MG63 (cell line): Measurements from ENCODE around the gene MAPK11. TPM values are rescaled to one million over a fixed set of nuclear protein-coding genes. Genes with fewer than 3 reads are reported as not detected.

Source experiments
- DNase-seq: peaks from one replicate; pipeline ENCODE4 v3.0.0-alpha.2; 2020
- H3K27me3 ChIP-seq: fragments of 250-450 bp; sonication (Bioruptor Pico); 2 replicates; pipeline ENCODE4 v1.5.1; 2020; ENCODE audit warnings: mild to moderate bottlenecking, moderate library complexity
- H3K36me3 ChIP-seq: fragments of 250-450 bp; sonication (Bioruptor Pico); 2 replicates; pipeline ENCODE4 v1.5.1; 2020; ENCODE audit warnings: mild to moderate bottlenecking, moderate library complexity
- H3K4me3 ChIP-seq: fragments of 250-450 bp; sonication (Bioruptor Pico); 2 replicates; pipeline ENCODE4 v1.5.1; 2020; ENCODE audit warnings: mild to moderate bottlenecking, moderate library complexity
- H3K9me3 ChIP-seq: fragments of 250-450 bp; sonication (Bioruptor Pico); 2 replicates; pipeline ENCODE4 v1.5.1; 2020; ENCODE audit warnings: mild to moderate bottlenecking, moderate library complexity
- total RNA-seq: library from RNA; depleted of rRNA; stranded (reverse); fragments of >200 nt; shearing (Covaris generic); gene quantifications from 2 replicates; pipeline ENCODE4 v1.2.3, GENCODE V29; 2014; ENCODE audit warnings: low replicate concordance

Gene MAPK11
- total RNA-seq, 1 experiment from 2014 or later: 27.8 TPM

DNA sequence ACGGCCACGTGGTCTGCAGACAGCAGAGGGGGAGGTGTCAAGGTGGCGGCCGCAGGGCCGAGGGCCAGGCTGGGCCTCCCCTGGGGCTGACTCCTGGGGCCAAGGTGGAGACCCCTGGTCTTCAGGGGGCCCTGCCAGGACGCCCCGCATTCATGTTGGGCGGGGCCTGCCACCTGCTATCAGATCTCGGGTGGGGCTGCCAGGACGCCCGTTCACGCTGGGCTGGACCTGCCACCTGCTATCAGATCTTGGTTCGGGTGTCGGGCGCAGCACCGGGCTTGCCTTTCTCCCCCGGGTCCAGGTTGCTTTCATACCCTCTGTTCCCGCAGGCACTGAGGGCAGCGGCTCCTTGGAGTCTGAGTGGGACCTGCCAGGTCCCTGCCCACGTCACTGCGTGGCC, 16.1 kb upstream of the MAPK11 start:
- Histone ChIP-seq H3K27me3 (no peaks in the 10 kb centered on the region), H3K4me3 (no peak overlapping the region), H3K36me3 (peaks cover 56% of the 10 kb centered on the region), H3K9me3 (no peaks in the 10 kb centered on the region)
- no peak for DNase-seq

DNA sequence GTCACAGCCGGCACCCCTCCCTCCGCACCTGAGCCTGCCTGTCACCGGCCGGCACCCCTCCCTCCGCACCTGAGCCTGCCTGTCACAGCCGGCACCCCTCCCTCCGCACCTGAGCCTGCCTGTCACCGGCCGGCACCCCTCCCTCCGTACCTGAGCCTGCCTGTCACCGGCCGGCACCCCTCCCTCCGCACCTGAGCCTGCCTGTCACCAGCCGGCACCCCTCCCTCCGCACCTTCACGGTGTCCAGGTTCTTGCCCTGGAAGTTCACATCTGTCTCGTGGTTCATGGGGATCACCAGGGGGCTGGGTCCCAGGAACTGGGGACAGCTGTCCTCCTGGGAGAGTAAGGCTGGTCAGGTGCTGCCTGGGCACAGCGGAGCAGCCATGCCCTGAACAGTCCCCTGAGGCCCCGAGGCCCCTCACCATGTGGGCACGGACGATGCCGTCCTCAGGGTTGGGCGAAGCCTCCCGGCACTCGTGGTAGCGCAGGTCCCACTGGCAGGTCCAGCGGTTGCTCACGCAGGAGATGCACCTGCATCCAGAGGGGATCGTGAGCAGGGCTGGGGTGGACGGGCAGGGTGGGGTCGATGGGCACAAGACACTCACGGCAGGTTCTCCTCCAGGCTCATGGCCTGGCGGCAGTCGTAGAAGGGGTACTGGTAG, 15.5 kb upstream of the MAPK11 start:
- peaks cover 59% of the 10 kb centered on the region for H3K36me3 ChIP-seq
- DNase-seq: no peak

GRCh38 chr22:50284479-50284878, 14.3 kb upstream of the MAPK11 start:
- Histone ChIP-seq H3K27me3 (no peaks in the 10 kb centered on the region), H3K9me3 (no peaks in the 10 kb centered on the region), H3K36me3 (peaks cover 56% of the 10 kb centered on the region), H3K4me3 (no peak overlapping the region)
- DNase-seq: no peak

More for the DNA sequence above, 15.5 kb upstream of the MAPK11 start:
- Histone ChIP-seq H3K4me3 (no peak overlapping the region), H3K9me3 (no peaks in the 10 kb centered on the region), H3K27me3 (no peaks in the 10 kb centered on the region)

GRCh38 chr22:50283821-50284220, 13.6 kb upstream of the MAPK11 start:
- H3K27me3 ChIP-seq: no peaks in the 10 kb centered on the region
- H3K36me3 ChIP-seq: peaks cover 54% of the 10 kb centered on the region
- no peak overlapping the region for H3K4me3 ChIP-seq
- no peak for DNase-seq
- no peaks in the 10 kb centered on the region for H3K9me3 ChIP-seq

DNA sequence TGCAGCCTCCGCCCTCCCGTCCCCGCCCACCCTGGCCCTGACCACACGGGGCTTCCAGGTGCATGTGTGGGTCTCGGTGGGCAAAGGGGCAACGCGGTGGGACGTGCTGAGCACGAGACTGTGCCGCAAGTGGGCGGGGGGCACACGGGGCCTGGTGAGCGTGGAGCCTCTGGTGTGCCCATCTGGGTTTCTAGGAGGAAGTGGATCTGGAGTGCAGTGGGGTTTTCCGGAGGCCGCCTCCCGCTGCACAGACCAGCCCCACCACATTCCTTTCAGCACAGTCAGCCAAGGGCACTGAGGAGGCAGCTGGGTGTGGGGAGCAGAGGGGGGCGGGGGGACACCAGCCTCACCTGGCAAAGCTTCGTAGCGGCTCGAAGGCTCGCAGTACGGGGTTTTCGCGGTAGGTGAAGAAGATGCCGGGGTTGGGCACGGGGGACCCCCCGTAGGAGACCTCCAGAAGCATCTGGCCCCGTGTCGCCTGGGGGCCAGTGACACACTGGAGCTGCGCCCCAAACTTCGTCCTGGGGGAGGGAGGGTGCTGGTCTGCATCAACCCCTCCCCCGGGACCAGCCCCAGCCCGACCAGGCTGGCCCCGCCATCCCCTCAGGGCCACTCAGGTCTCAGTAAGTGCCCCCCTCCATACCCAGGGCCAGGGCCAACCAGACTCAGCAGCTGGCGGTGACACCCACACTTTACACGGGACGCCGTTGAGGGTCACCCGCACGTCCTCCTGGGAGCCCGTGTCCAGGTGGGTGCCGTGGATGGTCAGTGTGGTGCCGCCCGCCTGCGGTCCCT, 12.4 kb upstream of the MAPK11 start:
- peak; percentile 64 for DNase-seq
- H3K4me3 ChIP-seq: no peak overlapping the region
- no peaks in the 10 kb centered on the region for H3K9me3 ChIP-seq
- no peaks in the 10 kb centered on the region for H3K27me3 ChIP-seq
- H3K36me3 ChIP-seq: peaks cover 49% of the 10 kb centered on the region

- DNase-seq: no peak
- H3K27me3 ChIP-seq: no peaks in the 10 kb centered on the region
- H3K4me3 ChIP-seq: no peak overlapping the region
- H3K36me3 ChIP-seq: peaks cover 44% of the 10 kb centered on the region
- no peaks in the 10 kb centered on the region for H3K9me3 ChIP-seq
Measured at GRCh38 chr22:50281957-50282356, 11.8 kb upstream of the MAPK11 start.

DNA sequence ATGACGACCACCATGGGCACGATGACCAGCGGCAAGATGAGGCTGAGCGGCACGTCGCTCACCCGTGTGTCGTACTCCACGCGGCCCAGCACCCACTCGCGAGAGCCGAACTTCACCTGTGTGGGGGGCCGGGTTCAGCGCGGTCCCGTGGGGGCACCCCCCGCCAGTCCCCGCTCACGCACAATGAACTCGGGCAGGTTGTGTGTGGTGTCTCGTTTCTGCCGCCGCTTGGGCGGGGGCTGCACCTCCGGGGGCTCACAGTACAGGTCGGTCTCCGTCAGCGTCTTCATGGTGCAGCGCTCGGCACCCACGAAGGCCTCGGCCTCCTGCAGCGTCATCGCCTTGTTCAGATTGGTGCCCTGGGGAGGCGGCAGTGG, 11.2 kb upstream of the MAPK11 start:
- Histone ChIP-seq H3K4me3 (no peak overlapping the region), H3K9me3 (no peaks in the 10 kb centered on the region), H3K36me3 (peaks cover 44% of the 10 kb centered on the region), H3K27me3 (no peaks in the 10 kb centered on the region)
- DNase-seq: no peak

DNA sequence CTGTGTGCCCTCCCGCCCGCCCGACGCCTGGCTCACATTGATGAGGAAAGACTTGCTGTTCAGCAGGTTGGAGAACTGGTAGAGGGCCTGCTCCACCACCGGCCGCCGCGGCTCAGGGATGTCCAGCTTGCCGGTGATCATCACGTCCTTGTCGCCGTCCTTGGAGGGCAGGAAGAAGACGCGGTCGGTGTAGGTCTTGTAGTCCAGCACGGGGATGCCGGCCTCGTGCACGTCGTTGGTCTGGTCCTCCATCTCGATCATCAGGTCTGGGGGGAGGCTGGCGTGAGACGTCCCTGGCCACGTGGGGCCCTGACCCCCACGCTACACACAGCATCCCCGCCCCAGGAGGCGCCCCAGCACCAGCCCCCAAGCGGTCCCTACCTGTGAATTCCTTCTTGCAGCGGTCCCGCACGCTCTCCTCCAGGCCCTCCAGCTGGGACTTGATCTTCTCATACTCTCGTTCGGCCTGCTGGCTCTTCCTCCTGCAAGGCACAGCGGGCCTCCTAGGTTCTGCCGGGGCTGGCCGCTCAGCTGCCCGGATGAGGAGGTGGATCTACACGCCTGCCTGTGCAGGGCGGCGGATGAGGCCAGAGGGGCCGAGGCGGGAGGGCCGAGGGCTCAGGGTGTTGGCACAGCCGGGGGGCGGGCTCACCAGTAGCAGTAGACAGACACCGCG, 10.7 kb upstream of the MAPK11 start:
- Histone ChIP-seq H3K36me3 (peaks cover 46% of the 10 kb centered on the region), H3K9me3 (no peaks in the 10 kb centered on the region), H3K4me3 (no peak overlapping the region), H3K27me3 (no peaks in the 10 kb centered on the region)
- no peak for DNase-seq

- no peak for DNase-seq
- Histone ChIP-seq H3K36me3 (peaks cover 52% of the 10 kb centered on the region), H3K9me3 (no peaks in the 10 kb centered on the region), H3K4me3 (no peak overlapping the region), H3K27me3 (no peaks in the 10 kb centered on the region)
Measured at GRCh38 chr22:50280022-50280707, 10.0 kb upstream of the MAPK11 start.

DNA sequence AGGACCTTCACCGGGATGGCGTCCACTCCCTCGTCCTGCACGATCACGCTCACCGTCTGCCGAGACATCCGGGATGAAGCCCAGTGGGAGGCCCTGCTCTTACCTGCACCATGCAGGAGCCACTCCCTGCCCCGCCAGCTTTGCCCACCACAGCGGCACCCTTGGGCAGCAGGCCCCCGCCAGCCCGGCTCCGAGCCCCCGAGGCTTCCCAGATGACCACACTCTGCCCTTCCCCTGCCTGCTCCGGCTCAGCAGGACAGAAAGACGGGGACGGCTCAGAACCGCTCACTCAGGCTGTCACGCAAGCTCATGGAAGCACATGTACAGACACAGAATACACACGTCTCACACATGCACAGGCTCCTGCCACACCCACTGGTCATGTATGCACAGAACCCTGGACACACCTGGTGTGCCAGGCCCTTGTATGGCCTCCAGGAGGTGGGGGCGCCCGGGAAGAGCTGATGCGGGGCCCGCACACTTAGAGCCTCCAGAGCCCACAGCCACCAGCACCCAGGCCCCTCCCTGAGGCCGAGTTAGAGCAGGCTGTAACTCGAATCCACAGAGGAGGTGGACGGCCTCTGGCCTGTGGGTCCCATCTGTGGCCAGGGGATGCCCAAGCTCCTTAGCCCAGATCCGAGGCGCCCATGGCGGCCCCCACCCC, 8.9 kb upstream of the MAPK11 start:
- DNase-seq: no peak
- H3K36me3 ChIP-seq: peaks cover 56% of the 10 kb centered on the region
- no peak overlapping the region for H3K4me3 ChIP-seq
- H3K27me3 ChIP-seq: no peaks in the 10 kb centered on the region
- H3K9me3 ChIP-seq: no peaks in the 10 kb centered on the region

DNA sequence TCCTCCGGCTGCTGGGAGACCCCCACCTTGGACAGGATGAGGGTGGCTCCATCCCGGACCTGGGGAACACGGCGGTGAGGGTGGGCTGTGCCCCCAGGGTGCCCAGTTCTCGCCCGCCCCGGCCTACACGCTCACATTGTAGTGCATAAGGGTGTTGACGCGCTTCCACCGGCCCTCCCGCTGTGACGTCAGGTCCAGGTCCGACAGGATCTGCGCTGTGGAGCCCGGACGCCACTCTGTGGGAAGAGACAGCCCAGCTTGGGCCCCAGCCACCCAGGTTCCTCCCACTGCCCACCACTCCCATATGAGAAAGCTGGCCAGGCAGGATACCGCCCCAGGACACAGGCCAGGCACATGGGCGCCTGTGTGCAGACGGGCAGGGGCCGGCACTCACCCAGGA, 8.3 kb upstream of the MAPK11 start:
- H3K36me3 ChIP-seq: peaks cover 59% of the 10 kb centered on the region
- H3K9me3 ChIP-seq: no peaks in the 10 kb centered on the region

DNA sequence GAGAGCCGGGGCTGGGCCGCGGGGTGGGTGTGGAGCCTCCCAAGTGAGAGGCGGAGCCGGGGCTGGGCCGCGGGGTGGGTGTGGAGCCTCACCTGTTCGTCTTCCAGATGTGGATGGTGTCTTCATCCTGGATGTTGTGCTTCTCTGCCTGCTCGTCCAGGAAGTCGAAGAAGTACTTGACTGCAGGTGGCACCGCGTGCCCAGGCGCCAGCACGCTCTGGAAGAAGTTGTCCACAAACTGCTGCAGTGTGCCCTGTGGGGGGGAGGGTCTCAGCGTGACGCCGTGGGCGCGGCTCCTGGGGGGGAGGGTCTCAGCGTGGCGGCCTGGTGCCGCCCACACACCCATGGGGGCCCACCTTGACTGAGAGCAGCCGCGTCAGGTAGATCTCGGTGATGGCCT, 7.6 kb upstream of the MAPK11 start:
- no peaks in the 10 kb centered on the region for H3K27me3 ChIP-seq
- no peak for DNase-seq
- H3K4me3 ChIP-seq: no peak overlapping the region
- no peaks in the 10 kb centered on the region for H3K9me3 ChIP-seq
- H3K36me3 ChIP-seq: peaks cover 55% of the 10 kb centered on the region

More for the DNA sequence above, 8.3 kb upstream of the MAPK11 start:
- DNase-seq: no peak
- Histone ChIP-seq H3K4me3 (no peak overlapping the region), H3K27me3 (no peaks in the 10 kb centered on the region)

- H3K4me3 ChIP-seq: no peak overlapping the region
- no peaks in the 10 kb centered on the region for H3K9me3 ChIP-seq
- peaks cover 39% of the 10 kb centered on the region for H3K36me3 ChIP-seq
- H3K27me3 ChIP-seq: no peaks in the 10 kb centered on the region
- peak; percentile 28 for DNase-seq
Measured at GRCh38 chr22:50276143-50276542, 6.0 kb upstream of the MAPK11 start.

DNA sequence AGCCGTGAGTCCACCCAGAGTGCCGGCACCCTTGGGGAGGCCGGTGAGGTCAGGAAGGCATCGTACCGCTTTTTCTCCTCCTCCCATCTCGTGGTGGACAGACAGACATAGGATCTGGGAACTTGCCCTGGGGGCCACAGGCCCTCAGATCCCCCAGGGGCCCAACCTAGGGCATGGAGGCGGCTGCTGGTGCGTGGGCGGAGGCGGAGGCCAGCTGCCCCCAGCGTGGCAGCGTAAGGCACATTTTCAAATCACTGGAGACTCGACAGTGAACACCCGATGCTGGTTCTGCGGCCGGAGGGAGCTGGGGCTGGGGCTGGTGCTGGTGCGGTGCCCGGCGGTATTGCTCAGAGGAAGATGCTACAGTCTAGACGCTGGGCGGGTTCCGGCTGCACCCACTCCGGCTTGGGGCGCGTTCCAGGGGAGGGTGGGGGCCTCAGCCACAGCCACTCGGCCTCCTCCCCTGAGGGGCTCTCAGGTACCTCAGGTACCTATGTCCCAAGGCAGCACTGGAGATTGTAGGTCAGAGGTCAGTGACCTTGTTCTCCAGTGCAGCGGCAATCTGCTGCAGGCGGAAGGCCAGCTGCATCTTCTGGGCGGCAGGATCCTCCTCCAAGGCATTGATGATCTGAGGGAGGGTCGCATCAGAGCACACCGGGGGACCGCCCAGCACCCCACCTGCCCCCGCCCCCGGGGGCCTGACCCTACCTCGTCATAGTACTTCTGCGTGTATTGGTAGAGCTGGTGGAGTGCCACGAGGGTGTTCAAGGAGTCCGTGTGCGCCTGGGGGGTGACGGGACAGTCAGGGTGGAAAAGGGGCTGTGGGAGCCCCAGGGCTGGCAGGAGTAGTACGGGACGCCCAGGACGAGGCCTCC, 5.2 kb upstream of the MAPK11 start:
- Histone ChIP-seq H3K36me3 (peaks cover 35% of the 10 kb centered on the region), H3K4me3 (no peak overlapping the region), H3K27me3 (no peaks in the 10 kb centered on the region), H3K9me3 (no peaks in the 10 kb centered on the region)
- no peak for DNase-seq

DNA sequence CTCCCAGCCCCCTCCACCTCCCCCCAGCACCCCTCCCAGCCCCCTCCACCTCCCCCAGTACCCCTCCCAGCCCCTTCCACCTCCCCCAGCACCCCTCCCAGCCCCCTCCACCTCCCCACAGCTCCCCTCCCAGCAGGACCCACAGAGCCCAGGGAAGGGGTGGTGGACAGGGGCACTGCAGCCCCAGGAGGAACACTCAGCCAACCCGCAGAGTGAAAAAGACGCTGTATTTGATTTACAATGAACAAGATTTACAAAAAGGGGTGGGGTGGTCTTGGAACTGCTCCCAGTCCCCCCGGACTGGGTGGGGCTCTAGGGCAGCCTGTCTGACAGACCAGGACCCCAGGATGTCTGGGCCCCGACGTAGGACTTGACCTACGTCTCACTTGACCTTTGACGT, 4.6 kb upstream of the MAPK11 start:
- Histone ChIP-seq H3K9me3 (no peaks in the 10 kb centered on the region), H3K4me3 (no peak overlapping the region), H3K27me3 (no peaks in the 10 kb centered on the region), H3K36me3 (peaks cover 35% of the 10 kb centered on the region)
- no peak for DNase-seq

- DNase-seq: peak; percentile 33
- Histone ChIP-seq H3K36me3 (peaks cover 33% of the 10 kb centered on the region), H3K4me3 (no peak overlapping the region), H3K9me3 (no peaks in the 10 kb centered on the region), H3K27me3 (no peaks in the 10 kb centered on the region)
Measured at GRCh38 chr22:50274311-50274710, 4.1 kb upstream of the MAPK11 start.
